B cell (primary cell): ENCODE data around the gene ZNF528. TPM values are rescaled to one million over a fixed set of nuclear protein-coding genes. Genes with fewer than 3 reads are reported as not detected.
A peak's percentile ranks its signal among the peaks of the same experiment; 100 is the strongest.

Experiments
- ATAC-seq: fragments of 200-7000 bp; cut with Tn5 transposase; one replicate; pipeline ENCODE4 v1.10.0; 2021; ENCODE audit warnings: low read depth, mild to moderate bottlenecking, moderate number of reproducible peaks, moderate library complexity
- CTCF ChIA-PET: fragments of 350-600 bp; sonication (Branson Sonifier 250); formaldehyde crosslinking; loops from one replicate; lab custom pipeline; 2021; ENCODE audit warnings: antibody characterized with exemption, inconsistent platforms; lab: Charles Lee
- POLR2A ChIA-PET: fragments of 350-600 bp; sonication (Branson Sonifier 250); formaldehyde crosslinking; loops from one replicate; lab custom pipeline; 2021; ENCODE audit warnings: antibody characterized with exemption; lab: Charles Lee
- DNase-seq: peaks from one replicate; pipeline ENCODE4 v3.0.0; 2013
- H2AFZ ChIP-seq: 2 replicates; pipeline ENCODE4 v1.6.1; 2012; ENCODE audit warnings: mild to moderate bottlenecking, low read depth, low read length; ENCODE audit not compliant: insufficient read depth, poor library complexity, severe bottlenecking
- H3K27ac ChIP-seq, 2 donors: 1 replicate in 1 of 2; 2 replicates in 1 of 2; pipeline ENCODE4 v1.5.1; 2012 to 2013; ENCODE audit warnings: low read length in 2 of 2, mild to moderate bottlenecking in 2 of 2, moderate library complexity in 1 of 2
- H3K27me3 ChIP-seq, 4 experiments: fragments of 200-600 bp in 1 of 4; sonication (generic) in 1 of 4; replicated peaks in 1 of 4; 1 replicate in 2 of 4; 2 replicates in 2 of 4; pipeline versions ENCODE4 v1.6.1 to v1.7.0; 2013 to 2016; ENCODE audit warnings: low read length in 3 of 4, mild to moderate bottlenecking in 2 of 4, mixed read lengths in 1 of 4, moderate library complexity in 1 of 4; ENCODE audit not compliant: insufficient read depth in 4 of 4, control insufficient read depth in 3 of 4; ENCODE audit errors: control extremely low read depth in 1 of 4
- H3K36me3 ChIP-seq, 2 experiments: replicated peaks in 1 of 2; 1 replicate in 1 of 2; 2 replicates in 1 of 2; pipeline versions ENCODE4 v1.6.1 to v1.7.1; 2013; ENCODE audit warnings: low read length in 1 of 2; ENCODE audit not compliant: insufficient read depth in 2 of 2, control insufficient read depth in 1 of 2; ENCODE audit errors: control extremely low read depth in 1 of 2, extremely low read depth in 1 of 2
- H3K4me1 ChIP-seq, 2 donors: fragments of 200-600 bp in 1 of 2; sonication (generic) in 1 of 2; 1 replicate in 1 of 2; 2 replicates in 1 of 2; pipeline versions ENCODE4 v1.5.1 to v1.6.1; 2013 to 2017; ENCODE audit warnings: low read length in 2 of 2; ENCODE audit not compliant: control insufficient read depth in 2 of 2, insufficient read depth in 2 of 2
- H3K4me2 ChIP-seq: replicated peaks from 2 replicates; pipeline ENCODE3; 2012; ENCODE audit warnings: mild to moderate bottlenecking, low read depth, low read length; ENCODE audit not compliant: poor library complexity, severe bottlenecking
- H3K4me3 ChIP-seq, 5 experiments: fragments of 200-600 bp in 1 of 5; sonication (generic) in 1 of 5; 1 replicate in 3 of 5; 2 replicates in 2 of 5; pipeline versions ENCODE4 v1.5.1 to v1.7.0; 2011 to 2016; ENCODE audit warnings: low read length in 4 of 5, mild to moderate bottlenecking in 4 of 5, low read depth in 2 of 5, control low read depth in 1 of 5, moderate library complexity in 1 of 5; ENCODE audit not compliant: insufficient read depth in 1 of 5; ENCODE audit errors: control extremely low read depth in 1 of 5, extremely low read depth in 1 of 5
- H3K79me2 ChIP-seq: fragments of 200-600 bp; sonication (generic); one replicate; pipeline ENCODE4 v1.6.0; 2016; ENCODE audit warnings: low read length; ENCODE audit not compliant: control insufficient read depth, insufficient read depth
- H3K9ac ChIP-seq: fragments of 200-600 bp; sonication (generic); 2 replicates; pipeline ENCODE4 v1.6.1; 2017; ENCODE audit warnings: mild to moderate bottlenecking, low read length, moderate library complexity
- H3K9me3 ChIP-seq, 3 donors: one replicate each; pipeline versions ENCODE4 v1.6.1 to v1.7.1; 2013; ENCODE audit warnings: low read length in 2 of 3; ENCODE audit not compliant: control insufficient read depth in 2 of 3, insufficient read depth in 1 of 3; ENCODE audit errors: control extremely low read depth in 1 of 3
- H4K20me1 ChIP-seq: 2 replicates; pipeline ENCODE4 v1.6.0; 2012; ENCODE audit warnings: mild to moderate bottlenecking, low read length; ENCODE audit not compliant: insufficient read depth, control insufficient read depth, poor library complexity, severe bottlenecking
- H3K27ac Mint-ChIP-seq: one replicate; pipeline ENCODE4 v1.8.0; 2021; ENCODE audit warnings: mixed read lengths
- H3K27me3 Mint-ChIP-seq: one replicate; pipeline ENCODE4 v1.8.0; 2021; ENCODE audit warnings: mixed read lengths
- H3K4me1 Mint-ChIP-seq: one replicate; pipeline ENCODE4 v1.8.0; 2021; ENCODE audit warnings: mixed read lengths
- H3K4me3 Mint-ChIP-seq: one replicate; pipeline ENCODE4 v1.8.0; 2021; ENCODE audit warnings: mixed read lengths
- H3K9me3 Mint-ChIP-seq: one replicate; pipeline ENCODE4 v1.8.0; 2022; ENCODE audit warnings: mixed read lengths; ENCODE audit not compliant: insufficient read depth
- CTCF ChIP-seq: fragments of 200-600 bp; IDR thresholded peaks from one replicate; pipeline ENCODE4 v1.8.0; 2022; ENCODE audit warnings: antibody characterized with exemption, mild to moderate bottlenecking
- EZH2 ChIP-seq: IDR thresholded peaks from 2 replicates; pipeline ENCODE4 v1.6.1; 2012; ENCODE audit warnings: borderline replicate concordance, low read depth, mild to moderate bottlenecking, moderate library complexity, low read length; ENCODE audit not compliant: insufficient read depth, poor library complexity, severe bottlenecking
- WGBS: methylation state at CpG from one replicate; pipeline ENCODE4 v1.1.5; 2013; ENCODE audit warnings: missing lambda C conversion rate; ENCODE audit not compliant: insufficient coverage; 5-methylcytosine and 5-hydroxymethylcytosine counted together
- intact Hi-C: fragments of 100-400 bp; cut with micrococcal nuclease; formaldehyde crosslinking; loops from one replicate; pipeline ENCODE4 v1.10.0; 2022
- polyA minus RNA-seq: library from RNA; depleted of rRNA, polyadenylated mRNA; stranded (reverse); fragments of >200 nt; gene quantifications from 2 replicates; pipeline ENCODE4 v1.2.3, GENCODE V29; 2012
- polyA plus RNA-seq: library from polyadenylated mRNA; depleted of rRNA; stranded (reverse); fragments of >200 nt; gene quantifications from 2 replicates; pipeline ENCODE4 v1.2.3, GENCODE V29; 2012
- total RNA-seq, 2 donors: library from RNA; stranded (reverse); fragments of 120-200 nt in 1 of 2; gene quantifications; 1 replicate in 1 of 2; 2 replicates in 1 of 2; pipeline versions ENCODE4 v1.2.3 to v1.2.4, GENCODE V29; 2013 to 2022

ZNF528 gene
- total RNA-seq (69.2 and 71.8 TPM in 2 replicates), polyA plus RNA-seq (15.0 and 18.2 TPM in 2 replicates), polyA minus RNA-seq (9.9 and 13.4 TPM in 2 replicates)
- total RNA-seq (2013) = 34.5 TPM

DNA sequence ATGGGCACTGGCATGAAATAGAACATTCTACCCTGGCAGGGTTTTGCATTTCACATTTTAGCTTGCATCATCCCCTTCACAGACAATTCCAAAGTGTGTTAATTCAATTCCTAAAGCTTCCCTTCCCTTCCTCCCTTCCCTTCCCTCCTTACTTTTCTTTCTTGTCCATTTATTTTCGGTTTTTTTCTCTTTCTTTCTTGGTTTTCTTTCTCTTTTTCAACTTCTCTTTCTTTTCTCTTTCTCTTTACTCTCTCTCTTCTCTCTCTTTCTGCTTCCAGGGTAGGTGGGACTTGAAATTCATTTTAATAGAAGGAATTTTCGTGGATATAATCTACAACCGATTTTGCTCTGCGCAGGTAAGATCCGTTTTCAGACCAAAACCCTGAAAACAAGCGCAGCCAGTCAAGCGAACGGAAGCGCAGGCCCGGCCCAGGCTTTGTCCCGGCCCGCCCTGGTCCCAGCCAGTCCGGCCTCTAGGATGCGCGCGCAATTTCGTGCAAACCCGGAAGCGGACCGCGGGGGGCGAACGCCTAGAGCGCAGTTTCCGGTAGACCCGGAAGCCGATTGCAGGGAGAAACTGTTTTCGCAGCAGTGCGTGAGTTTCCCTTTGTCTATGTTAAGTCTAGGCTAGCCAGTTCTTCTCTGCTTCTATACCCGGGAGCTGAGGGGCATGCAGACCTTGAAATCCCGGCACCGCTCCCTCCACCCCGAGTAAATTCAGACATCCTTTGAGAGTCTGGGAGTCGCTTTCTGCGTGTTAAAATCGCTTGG is at the start of gene ZNF528:
Gene ZNF528 (plus strand): TSS at position 540 of the 771 bp plus-strand sequence. CDS start 4,165 bp downstream, outside the sequence.
- intact Hi-C loops = loop anchor here (1.0 kb wide), 3 partner anchors 28 to 130 kb away; partner anchors contain the start of genes ZNF766, ZNF808 and ZNF880
- H3K4me1 ChIP-seq = peaks cover 15 to 17% of the 10 kb centered on the region in 2 donors
- DNase-seq (peak; percentile 92), ATAC-seq (peak; percentile 98)
- peaks cover 4% of the 10 kb centered on the region for H3K79me2 ChIP-seq
- Mint-ChIP-seq H3K4me1 (peaks cover 20% of the 10 kb centered on the region), H3K27me3 (no peaks in the 10 kb centered on the region), H3K4me3 (peak within 1 kb of the TSS; percentile 90), H3K27ac (peak within 1 kb of the TSS; percentile 94), H3K9me3 (peaks cover 14% of the 10 kb centered on the region)
- peaks cover 6 to 14% of the 10 kb centered on the region in 2 experiments for H3K36me3 ChIP-seq
- no peaks in the 10 kb centered on the region for H3K27me3 ChIP-seq
- H3K9ac ChIP-seq = peak within 1 kb of the TSS; percentile 66
- H2AFZ ChIP-seq = peak within 1 kb of the TSS; percentile 78
- peak within 1 kb of the TSS; percentile 61 to 89 (median 72) for H3K4me3 ChIP-seq
- H3K9me3 ChIP-seq = peaks cover 7 to 65% (median 22%) of the 10 kb centered on the region in 3 donors
- ChIA-PET CTCF (interaction anchor here (0.6 to 1.2 kb wide), 2 partner anchors 28 to 996 kb away, joined by 3 to 4 read pairs; partner anchors contain the start of gene ZNF880), POLR2A (interaction anchor here (1.0 to 1.2 kb wide), 2 partner anchors 28 to 238 kb away, joined by 3 to 4 read pairs; partner anchors contain the start of gene ZNF880)
- TF ChIP-seq EZH2 = no peak
- TF ChIP-seq CTCF = no peak
- peak within 1 kb of the TSS; percentile 60 to 77 for H3K27ac ChIP-seq
- H4K20me1 ChIP-seq = no peaks in the 10 kb centered on the region
- peak within 1 kb of the TSS; percentile 65 for H3K4me2 ChIP-seq
- WGBS = 3% methylated on average over 34 of the region's 36 CpGs
